NCI-H1436 treated with DMSO at 0.1 percent for 48 hours (cell line): ENCODE results near the gene MRPL34.

ENCODE experiments used
- DNase-seq: peaks from one replicate; lab custom pipeline; 2025; lab: John Stamatoyannopoulos, UW

The MRPL34 gene

DNA sequence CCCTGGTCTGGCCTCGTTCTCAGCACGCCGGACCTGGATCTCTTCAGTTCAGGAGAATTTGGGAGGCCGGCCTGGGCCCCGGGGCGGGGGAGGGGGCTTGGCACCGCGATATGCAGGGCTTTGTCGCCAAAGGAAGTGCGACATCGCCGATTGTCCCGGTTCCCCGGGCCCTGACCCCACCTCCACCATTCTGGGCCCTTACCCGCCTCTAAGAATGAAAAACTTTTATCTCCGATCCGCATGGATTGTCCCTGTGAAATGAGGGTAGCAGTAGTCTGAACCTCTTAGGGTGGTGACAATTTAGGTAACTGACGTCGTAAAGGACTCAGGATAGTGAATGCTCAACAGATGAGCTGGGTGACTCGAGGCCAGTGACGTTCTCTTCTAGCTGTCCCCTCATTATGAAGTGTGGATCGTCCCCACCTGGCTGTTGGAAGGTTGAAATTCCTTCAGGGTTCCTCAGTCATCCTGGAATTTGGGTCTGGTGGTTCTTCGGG is 4.3 kb downstream of the MRPL34 start:
- no peak for DNase-seq

DNA sequence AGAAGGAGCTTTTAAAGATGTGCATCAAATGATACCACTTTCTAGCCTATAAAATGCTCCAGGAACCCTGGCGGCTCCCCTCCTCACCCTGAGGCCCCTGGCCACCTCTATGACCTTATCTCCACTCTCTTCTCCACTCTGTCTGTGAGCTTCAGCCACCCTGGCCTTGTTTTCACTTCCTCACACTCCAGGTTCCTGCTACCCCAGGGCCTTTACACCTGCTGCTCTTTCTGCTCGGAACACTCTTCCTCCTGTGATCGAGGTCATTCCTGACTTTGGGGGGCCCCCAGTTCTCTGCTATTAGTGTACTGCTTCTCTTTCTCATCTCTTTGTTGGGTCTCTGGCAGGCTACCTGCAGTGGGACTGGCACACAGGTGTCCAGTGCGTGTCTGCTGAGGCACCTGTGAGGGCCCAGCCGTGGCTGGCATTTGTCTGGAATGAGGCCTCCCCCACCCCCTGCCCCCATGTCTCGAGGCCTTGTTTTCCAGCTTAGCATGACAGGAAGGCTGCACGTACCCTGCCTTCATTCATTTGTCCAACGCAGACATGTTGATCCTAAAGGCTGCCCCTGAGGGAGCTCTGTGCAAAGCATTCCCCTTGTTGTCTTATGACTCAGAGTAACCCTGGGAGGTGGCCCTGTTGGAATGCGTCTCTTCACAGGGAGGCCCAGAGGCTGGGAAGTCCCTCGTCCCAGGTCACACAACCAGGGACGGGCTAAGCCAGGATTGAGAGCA is 6.0 kb downstream of the MRPL34 start:
- DNase-seq = no peak

DNA sequence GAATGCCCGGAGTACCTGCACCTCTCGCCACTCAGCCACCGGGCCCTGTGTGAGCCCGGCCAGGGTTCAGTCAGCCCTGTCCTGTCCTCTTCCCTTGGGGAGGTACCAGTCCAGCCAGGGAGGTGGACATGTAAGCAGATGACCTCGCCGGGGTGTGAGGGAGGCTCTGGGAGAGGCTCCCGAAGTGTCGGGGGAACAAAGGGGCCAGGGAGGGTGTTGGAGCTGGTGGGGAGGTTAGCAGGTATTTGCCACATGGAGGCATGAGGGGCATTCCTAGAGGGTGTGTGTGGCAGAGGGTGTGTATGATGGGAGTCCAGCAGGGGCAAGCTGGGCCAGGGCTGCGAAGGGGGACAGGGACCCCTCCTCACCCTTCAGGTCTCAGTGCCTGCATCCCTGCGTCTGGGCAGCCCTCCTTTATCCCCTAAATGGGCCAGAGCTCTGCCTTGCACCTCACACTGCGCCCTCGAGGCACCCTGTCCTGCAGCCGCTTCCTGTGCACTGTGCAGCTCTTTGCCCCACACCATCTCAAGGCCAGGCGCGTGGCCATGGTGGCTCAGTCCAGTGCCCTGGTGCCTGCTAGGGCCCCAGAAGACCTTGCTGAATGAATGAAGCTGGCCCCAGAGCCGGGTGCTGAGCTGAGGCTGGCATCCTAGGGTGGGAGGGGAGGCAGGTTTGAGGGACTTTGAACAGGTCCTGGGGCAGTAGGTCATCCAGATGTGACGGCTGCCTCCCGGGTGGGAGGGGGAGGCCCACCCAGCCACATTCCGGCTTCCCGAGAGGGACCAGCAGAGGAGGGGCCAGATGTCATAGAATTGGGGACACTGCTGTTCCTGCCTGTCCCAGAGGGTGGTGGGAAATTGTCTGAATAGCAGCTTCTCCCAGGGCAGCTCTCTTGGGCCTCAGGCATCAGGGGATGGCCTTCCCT is 6.8 kb downstream of the MRPL34 start:
- no peak for DNase-seq

DNA sequence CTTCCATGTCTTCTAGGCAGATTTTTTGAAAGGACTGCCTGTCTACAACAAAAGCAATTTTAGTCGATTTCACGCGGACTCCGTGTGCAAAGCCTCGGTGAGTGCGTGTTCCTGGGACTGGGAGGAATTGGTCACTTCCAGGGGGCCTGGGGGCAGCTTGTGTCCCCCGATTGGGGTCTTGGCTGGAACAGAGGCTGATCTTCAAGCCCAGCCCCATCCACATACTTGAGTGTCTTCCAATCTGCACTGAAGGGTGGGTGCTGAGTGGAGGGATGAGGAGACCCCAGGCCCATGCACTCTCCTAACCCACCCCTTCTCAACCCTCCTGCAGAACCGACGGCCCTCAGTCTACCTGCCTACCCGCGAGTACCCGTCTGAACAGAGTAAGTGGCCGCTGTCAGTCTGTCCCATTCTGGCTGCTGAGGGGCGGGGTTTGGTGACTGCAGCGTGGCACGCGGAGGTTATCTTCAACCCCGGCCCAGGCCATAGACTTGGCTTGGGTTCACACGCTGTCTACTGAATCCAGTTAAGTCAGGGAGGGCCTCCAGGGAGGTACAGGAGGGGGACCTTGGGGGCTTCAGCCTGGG is 8.4 kb downstream of the MRPL34 start:
- no peak for DNase-seq

DNA sequence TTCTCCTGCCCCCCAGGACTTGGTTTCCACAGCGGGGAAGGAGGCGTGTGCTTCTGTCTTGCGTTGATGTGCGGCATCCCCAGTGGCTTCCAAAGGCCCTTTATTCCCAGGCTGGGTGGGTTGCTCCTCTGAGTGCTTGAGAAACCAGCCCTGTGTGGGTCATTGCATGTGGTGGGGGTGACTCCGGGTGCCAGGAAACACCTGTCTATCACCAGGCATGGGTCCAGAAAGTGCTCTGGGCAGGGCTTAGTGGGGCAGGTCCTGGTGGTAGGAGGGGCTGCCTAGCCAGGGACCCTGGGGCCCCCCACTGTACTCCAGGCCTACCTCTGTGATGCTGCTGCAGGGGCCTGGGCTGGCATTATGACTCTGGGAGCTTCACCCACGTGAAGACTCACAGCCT is 13.3 kb downstream of the MRPL34 start:
- DNase-seq = no peak

- DNase-seq = no peak
These were observed 14.0 kb downstream of the MRPL34 start for GRCh38 chr19:17319473-17320238.

DNA sequence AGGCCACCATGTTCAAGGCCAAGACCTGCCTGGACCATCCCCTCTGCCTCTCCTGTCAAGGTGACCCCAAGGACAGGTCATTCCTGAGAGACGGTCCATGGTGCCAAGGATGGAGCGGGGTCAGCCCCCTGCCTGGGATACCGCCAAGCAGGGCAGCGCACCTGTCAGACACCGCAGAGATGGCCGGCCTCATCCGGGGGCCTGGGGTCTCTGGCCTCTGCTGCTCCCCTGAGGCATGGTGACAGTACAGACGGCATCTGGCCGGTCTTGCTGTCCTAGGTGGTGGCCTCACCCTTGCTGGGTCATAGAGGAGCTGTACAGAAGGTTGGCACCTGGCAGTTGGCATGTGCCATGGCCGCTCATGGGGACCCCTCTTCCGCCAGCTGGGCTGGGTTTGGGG is 14.8 kb downstream of the MRPL34 start:
- DNase-seq = no peak

- DNase-seq = no peak
These were observed 16.2 kb downstream of the MRPL34 start for GRCh38 chr19:17321655-17322489.

DNA sequence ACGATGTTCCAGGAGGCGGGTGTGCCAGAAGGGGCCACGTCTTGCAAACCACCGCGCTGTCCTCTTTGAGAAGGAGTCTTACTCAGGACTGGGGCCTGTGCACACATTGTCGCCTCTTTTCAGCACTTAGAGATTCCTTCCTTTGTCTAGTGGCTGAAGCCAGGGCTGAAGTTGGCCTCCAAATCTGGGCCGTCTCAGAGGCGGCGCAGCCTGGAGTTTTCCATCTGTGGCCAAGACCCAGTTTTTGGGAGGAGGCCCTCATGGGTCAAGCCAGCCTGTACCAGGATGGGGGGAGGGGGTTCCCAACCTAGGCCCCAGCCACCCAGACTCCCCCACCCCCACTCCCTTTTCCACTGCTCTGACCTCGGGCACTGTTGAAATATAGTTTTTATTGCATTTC is 17.2 kb downstream of the MRPL34 start:
- DNase-seq = no peak

GRCh38 chr19:17323300-17323963 is 17.8 kb downstream of the MRPL34 start:
- DNase-seq = no peak

DNA sequence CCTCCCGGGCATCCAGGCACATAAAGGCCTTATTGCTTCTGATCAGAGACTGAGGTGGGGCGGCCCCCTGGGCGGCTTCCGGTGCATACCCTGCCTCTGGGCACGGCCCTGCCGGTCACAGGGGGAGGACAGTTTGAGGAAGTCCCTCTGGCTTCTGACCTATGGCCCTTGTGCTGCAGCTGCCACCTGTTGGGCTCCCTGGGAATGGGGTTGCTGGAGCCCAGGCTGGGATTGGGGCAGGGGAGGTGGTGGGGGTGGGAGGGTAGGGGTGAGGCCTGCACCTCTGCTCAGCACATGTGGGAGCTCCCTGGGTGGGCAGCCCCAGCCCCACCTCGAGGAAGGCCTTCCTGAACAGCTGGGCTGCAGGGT is 18.3 kb downstream of the MRPL34 start:
- DNase-seq = no peak

DNA sequence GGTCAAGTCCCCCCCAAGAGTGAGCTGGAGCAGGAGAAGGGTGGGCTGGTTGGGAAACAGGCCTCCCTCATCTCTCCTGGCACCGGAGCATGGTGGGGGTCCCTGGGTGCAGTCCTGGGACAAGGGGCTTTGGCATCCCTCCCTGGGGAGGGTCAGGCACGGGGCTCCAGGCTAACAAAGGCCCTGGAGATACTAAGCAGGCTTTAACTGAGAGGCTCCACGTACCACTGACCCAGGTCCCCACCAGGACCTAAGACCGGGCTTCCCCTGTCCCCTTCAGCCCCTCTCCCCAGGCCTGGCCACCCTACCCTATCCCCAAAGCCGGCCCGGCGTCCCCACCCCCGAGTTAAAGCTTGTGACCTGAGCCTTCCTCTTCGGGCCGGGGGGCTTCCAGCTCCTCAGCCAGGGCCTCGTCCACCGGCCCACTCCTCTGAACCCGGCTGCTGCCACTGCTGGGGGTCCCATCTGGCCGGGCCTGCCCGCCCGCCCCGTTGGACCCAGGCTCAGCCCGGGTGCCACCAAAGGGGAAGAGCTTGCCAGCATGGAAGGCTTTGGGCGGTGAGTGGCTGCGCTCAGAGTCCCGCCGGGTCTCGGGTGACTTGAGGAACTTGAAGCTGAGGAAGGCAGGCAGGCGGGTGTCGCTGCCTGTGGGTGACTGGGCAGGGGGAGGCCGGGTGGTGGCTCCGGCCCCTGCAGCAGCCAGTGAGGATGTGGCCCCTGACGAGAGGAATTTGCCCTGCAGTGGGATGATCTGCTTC is 18.9 kb downstream of the MRPL34 start:
- DNase-seq = no peak

DNA sequence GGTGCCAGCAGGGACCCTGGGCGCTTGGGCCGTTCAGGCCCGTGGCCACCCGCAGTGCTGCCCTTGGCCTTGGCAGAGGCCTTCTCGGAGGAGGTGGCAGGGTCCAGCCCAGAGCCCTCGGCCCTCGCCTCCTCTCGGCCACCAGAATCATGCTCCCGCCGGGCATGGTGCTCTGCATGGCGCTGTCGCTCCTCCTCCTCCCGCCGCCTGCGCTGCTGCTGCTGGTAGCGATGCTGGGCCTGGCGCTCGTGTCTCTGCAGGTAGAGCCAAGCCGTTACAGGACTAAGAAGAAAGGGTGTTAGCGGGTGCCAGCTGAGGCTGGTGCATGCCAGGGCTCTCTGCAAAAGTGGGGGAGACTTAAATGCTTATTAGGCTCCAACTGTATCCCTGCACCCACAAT is 19.5 kb downstream of the MRPL34 start:
- no peak for DNase-seq

DNA sequence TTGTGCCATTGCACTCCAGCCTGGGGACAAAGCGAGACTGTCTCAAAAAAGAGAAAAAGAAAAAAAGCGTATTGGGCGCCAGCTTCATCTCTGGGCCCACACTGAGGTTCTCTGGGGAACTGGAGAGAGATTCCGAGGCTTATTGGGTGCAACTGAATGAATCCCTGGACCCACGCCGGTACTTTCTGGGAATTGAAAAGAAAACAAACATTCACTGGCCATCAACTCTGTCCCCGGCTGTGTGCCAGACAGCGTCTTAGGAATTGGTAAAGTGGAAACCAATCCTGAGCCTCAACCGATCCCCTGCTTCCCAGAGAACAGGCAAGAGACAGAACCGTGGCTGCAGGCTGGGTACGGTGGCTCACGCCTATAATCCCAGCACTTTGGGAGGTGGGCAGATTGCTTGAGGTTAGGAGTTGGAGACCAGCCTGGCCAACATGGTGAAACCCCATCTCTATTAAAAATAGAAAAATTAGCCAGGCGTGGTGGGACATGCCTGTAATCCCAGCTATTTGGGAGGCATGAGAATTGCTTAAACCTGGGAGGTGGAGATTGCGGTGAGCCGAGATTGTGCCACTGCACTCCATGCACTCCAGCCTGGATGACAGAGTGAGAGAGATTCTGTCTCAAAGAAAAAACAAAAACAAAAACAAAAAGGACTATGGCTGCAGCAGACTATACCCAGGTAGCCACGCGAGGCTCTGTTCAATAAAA is 20.4 kb downstream of the MRPL34 start:
- DNase-seq = no peak

DNA sequence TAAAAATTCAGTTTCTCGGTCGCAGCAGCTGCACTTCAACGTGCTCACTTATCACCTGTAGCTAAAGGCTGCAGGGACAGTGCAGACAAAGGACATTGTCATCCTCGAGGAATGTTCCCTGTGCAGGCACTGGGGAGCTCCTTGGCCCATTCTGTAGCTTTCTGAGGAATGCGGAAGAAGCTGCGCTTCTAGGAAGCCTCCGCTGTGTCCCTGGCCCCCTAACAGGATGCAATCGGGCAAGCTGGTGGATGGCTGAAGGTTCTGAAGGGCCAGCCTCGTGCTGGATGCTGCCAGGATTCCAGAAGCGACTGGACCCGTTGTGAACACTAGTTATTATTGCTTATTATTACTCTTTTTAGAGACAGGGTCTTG is 20.9 kb downstream of the MRPL34 start:
- no peak for DNase-seq

DNA sequence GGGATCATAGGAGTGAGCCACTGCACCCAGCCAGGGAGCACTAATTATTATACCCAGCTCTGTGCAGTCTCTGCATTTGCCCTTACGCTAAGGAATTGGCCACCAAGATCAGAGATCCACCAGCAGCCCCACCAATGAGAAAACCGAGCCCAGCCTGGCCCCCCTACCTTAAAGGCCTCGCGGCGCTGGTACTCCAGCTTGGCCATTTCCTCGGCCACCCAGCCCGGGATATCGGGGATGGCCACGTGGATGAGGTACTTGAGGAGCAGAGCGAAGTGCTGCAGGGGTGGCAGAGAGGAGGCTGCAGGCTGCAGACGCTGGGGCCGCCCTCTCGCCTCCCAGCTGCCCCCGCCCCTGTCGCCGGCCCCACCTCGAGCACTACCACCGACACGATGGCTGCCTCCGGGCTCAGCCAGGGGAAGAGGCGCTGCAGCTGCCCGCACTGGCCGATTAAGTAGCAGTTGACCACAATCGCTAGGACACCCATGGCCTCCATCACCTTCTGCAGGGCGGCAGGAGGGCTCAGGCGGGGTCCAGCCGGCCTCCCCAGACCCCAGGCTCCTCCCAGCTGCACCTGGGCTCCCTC is 21.5 kb downstream of the MRPL34 start:
- no peak for DNase-seq

DNA sequence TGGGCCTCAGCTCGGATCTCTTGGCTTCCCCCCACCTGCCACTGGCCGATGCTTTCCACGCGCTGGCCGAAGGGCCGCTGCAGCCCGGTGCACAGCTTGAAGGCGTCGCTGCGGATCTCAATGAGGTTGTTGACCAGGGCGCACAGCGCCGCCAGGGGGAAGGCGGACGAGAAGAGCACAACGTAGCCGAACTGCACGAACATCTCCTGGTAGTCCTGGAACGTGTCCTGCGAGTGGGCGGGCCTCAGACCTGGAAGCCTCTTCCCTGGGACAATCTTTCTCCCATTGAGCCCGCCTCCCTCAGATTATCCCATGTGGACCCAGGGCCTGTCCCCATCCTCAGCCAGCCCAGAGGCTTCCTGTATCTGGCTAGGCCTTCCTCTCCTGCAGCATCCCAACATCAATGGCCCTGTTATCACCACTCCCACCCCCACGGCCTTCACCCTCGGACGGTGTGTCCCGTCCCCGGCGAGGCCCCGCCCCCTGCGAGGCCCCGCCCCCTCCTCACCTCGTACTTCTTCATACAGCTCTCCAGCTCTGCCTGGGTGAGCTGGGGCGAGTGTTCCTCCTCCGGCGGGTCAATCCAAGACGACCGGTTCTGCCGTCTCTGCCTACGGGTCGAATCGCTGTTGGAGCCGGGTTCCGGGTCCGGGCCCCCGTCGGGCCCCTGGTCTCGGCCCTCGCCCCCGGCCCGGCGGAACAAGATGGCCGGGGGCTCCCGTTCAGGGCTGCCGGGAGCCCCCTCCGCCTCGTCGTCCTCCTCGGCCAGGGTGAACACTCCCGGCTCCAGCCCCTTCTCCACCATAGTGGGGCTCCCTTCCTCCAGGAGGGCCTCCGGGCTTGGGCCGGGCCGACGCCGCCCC is 22.2 kb downstream of the MRPL34 start:
- DNase-seq = no peak
